ENCODE measurements around the gene TRDMT1. TPM values are rescaled to one million over a fixed set of nuclear protein-coding genes. Genes with fewer than 3 reads are reported as not detected.
"Not testable (repeated sequence)": the region's sequence is repeated elsewhere in the genome, so short reads cannot be mapped to it uniquely, and the experiment has no call there.

The TRDMT1 gene
- polyA plus RNA-seq, 1 donor, result 7.2 TPM

- no peak for DNase-seq
Measured at GRCh38 chr10:17128261-17128660, 73.2 kb downstream of the TRDMT1 start.

GRCh38 chr10:17126327-17126726 lies 75.1 kb downstream of the TRDMT1 start:
- no peak for DNase-seq

GRCh38 chr10:17125206-17125893 lies 76.1 kb downstream of the TRDMT1 start:
- DNase-seq, result no peak

- no peak for DNase-seq
Measured at GRCh38 chr10:17123961-17124360, 77.5 kb downstream of the TRDMT1 start.

- no peak for DNase-seq
Measured at GRCh38 chr10:17122726-17123661, 78.5 kb downstream of the TRDMT1 start.

- DNase-seq, result no peak
Measured at GRCh38 chr10:17122052-17122451, 79.4 kb downstream of the TRDMT1 start.

- DNase-seq, result no peak
Measured at GRCh38 chr10:17120694-17121093, 80.8 kb downstream of the TRDMT1 start.

GRCh38 chr10:17119845-17120244 lies 81.6 kb downstream of the TRDMT1 start:
- DNase-seq, result no peak

- no peak for DNase-seq
Measured at GRCh38 chr10:17116193-17116592, 85.3 kb downstream of the TRDMT1 start.

- no peak for DNase-seq
Measured at GRCh38 chr10:17115683-17116082, 85.8 kb downstream of the TRDMT1 start.

GRCh38 chr10:17114878-17115444 lies 86.5 kb downstream of the TRDMT1 start:
- DNase-seq, result not testable (repeated sequence)

GRCh38 chr10:17113889-17114540 lies 87.5 kb downstream of the TRDMT1 start:
- peak; percentile 41 for DNase-seq

- no peak for DNase-seq
Measured at GRCh38 chr10:17113346-17113745, 88.1 kb downstream of the TRDMT1 start.

GRCh38 chr10:17112566-17112965 lies 88.9 kb downstream of the TRDMT1 start:
- no peak for DNase-seq

GRCh38 chr10:17109475-17110207 lies 91.8 kb downstream of the TRDMT1 start:
- DNase-seq, result no peak

- no peak for DNase-seq
Measured at GRCh38 chr10:17109046-17109445, 92.4 kb downstream of the TRDMT1 start.

GRCh38 chr10:17106991-17107390 lies 94.5 kb downstream of the TRDMT1 start:
- DNase-seq, result no peak

GRCh38 chr10:17101910-17102266 lies 99.6 kb downstream of the TRDMT1 start:
- DNase-seq, result no peak

- DNase-seq, result no peak
Measured at GRCh38 chr10:17101257-17101909, 100.1 kb downstream of the TRDMT1 start.

GRCh38 chr10:17100586-17100985 lies 100.9 kb downstream of the TRDMT1 start:
- no peak for DNase-seq

- DNase-seq, result no peak
Measured at GRCh38 chr10:17098012-17098411, 103.5 kb downstream of the TRDMT1 start.
